SK-N-SH treated with all-trans-retinoic acid at 6 μM for 48 hours (cell line): ENCODE measurements around the gene ODAD2.

Source experiments
- ATAC-seq: fragments of 200-7000 bp; cut with Tn5 transposase; 3 replicates; pipeline ENCODE4 v1.9.1; 2020; ENCODE audit warnings: mild to moderate bottlenecking, moderate library complexity
- ARNTL ChIP-seq: fragments of 450-650 bp; formaldehyde crosslinking; IDR thresholded peaks from 2 replicates; pipeline ENCODE4 v1.5.0; 2020; ENCODE audit warnings: low read depth, mild to moderate bottlenecking, moderate library complexity, borderline replicate concordance
- BACH2 ChIP-seq: fragments of 250-450 bp; sonication (Bioruptor Pico); IDR thresholded peaks from 2 replicates; pipeline ENCODE4 v1.9.0; 2021; ENCODE audit warnings: mild to moderate bottlenecking, borderline replicate concordance
- CSDC2 ChIP-seq: fragments of 250-450 bp; sonication (Bioruptor Pico); IDR thresholded peaks from 2 replicates; pipeline ENCODE4 v1.5.0; 2020; ENCODE audit warnings: mild to moderate bottlenecking, moderate library complexity
- GLIS3 ChIP-seq: fragments of 250-450 bp; sonication (Bioruptor Pico); IDR thresholded peaks from 2 replicates; pipeline ENCODE4 v1.5.0; 2020; ENCODE audit warnings: mild to moderate bottlenecking, moderate library complexity
- ISL1 ChIP-seq: fragments of 250-450 bp; sonication (Bioruptor Pico); IDR thresholded peaks from 2 replicates; pipeline ENCODE4 v2.1.2; 2022; ENCODE audit warnings: mild to moderate bottlenecking, moderate library complexity
- OSR1 ChIP-seq: fragments of 250-450 bp; sonication (Bioruptor Pico); IDR thresholded peaks from 2 replicates; pipeline ENCODE4 v1.8.0; 2022; ENCODE audit warnings: moderate library complexity, mild to moderate bottlenecking, inconsistent platforms
- PPARA ChIP-seq: fragments of 250-450 bp; sonication (Bioruptor Pico); IDR thresholded peaks from 2 replicates; pipeline ENCODE4 v1.5.0; 2020; ENCODE audit warnings: mild to moderate bottlenecking, borderline replicate concordance
- RARB ChIP-seq: fragments of 250-450 bp; sonication (Bioruptor Pico); IDR thresholded peaks from 2 replicates; pipeline ENCODE4 v1.8.0; 2021; ENCODE audit warnings: mild to moderate bottlenecking, moderate library complexity
- SNAI2 ChIP-seq: fragments of 250-450 bp; sonication (Bioruptor Pico); IDR thresholded peaks from 2 replicates; pipeline ENCODE4 v1.5.0; 2020; ENCODE audit warnings: mild to moderate bottlenecking, moderate library complexity
- TCF4 ChIP-seq: fragments of 250-450 bp; sonication (Bioruptor Pico); IDR thresholded peaks from 2 replicates; pipeline ENCODE4 v1.8.0; 2021; ENCODE audit warnings: mild to moderate bottlenecking, moderate library complexity, borderline replicate concordance
- TOX ChIP-seq: fragments of 250-450 bp; sonication (Bioruptor Pico); IDR thresholded peaks from 2 replicates; pipeline ENCODE4 v1.8.0; 2021; ENCODE audit warnings: mild to moderate bottlenecking, moderate library complexity, borderline replicate concordance
- ZC3H10 ChIP-seq: fragments of 250-450 bp; sonication (Bioruptor Pico); IDR thresholded peaks from 2 replicates; pipeline ENCODE4 v1.5.1; 2021; ENCODE audit warnings: mild to moderate bottlenecking, moderate library complexity
- ZFP3 ChIP-seq: fragments of 250-450 bp; sonication (Bioruptor Pico); IDR thresholded peaks from 2 replicates; pipeline ENCODE4 v1.5.0; 2020; ENCODE audit warnings: mild to moderate bottlenecking, moderate library complexity
- ZFP30 ChIP-seq: fragments of 450-650 bp; formaldehyde crosslinking; IDR thresholded peaks from 2 replicates; pipeline ENCODE4 v1.5.0; 2022; ENCODE audit warnings: mild to moderate bottlenecking, moderate library complexity
- ZNF565 ChIP-seq: fragments of 450-650 bp; formaldehyde crosslinking; conservative IDR thresholded peaks from 2 replicates; pipeline ENCODE4 v1.5.0; 2020; ENCODE audit warnings: low read depth, mild to moderate bottlenecking, moderate library complexity
- ZNF70 ChIP-seq: fragments of 450-650 bp; formaldehyde crosslinking; IDR thresholded peaks from 2 replicates; pipeline ENCODE4 v1.5.0; 2020; ENCODE audit warnings: mild to moderate bottlenecking, moderate library complexity
- ZNF8 ChIP-seq: fragments of 450-650 bp; formaldehyde crosslinking; IDR thresholded peaks from 2 replicates; pipeline ENCODE4 v1.5.0; 2020; ENCODE audit warnings: mild to moderate bottlenecking, moderate library complexity
- TF ChIP-seq, protein P1 (sequence below): fragments of 250-450 bp; sonication (Bioruptor Pico); IDR thresholded peaks from 2 replicates; pipeline ENCODE4 v1.8.0; 2020; ENCODE audit warnings: mild to moderate bottlenecking, moderate library complexity, borderline replicate concordance
- TF ChIP-seq, protein P2 (sequence below): fragments of 250-450 bp; sonication (Bioruptor Pico); IDR thresholded peaks from 2 replicates; pipeline ENCODE4 v1.5.0; 2020; ENCODE audit warnings: mild to moderate bottlenecking, moderate library complexity
- TF ChIP-seq, protein P3 (sequence below): fragments of 250-450 bp; sonication (Bioruptor Pico); IDR thresholded peaks from 2 replicates; pipeline ENCODE4 v1.5.1; 2021; ENCODE audit warnings: mild to moderate bottlenecking, moderate library complexity
- TF ChIP-seq, protein P4 (sequence below): fragments of 250-450 bp; sonication (Bioruptor Pico); IDR thresholded peaks from 2 replicates; pipeline ENCODE4 v1.5.1; 2020; ENCODE audit warnings: low read depth, mild to moderate bottlenecking, moderate library complexity
- TF ChIP-seq, protein P5 (sequence below): fragments of 250-450 bp; sonication (Bioruptor Pico); IDR thresholded peaks from 2 replicates; pipeline ENCODE4 v1.8.0; 2021; ENCODE audit warnings: low read depth, mild to moderate bottlenecking, moderate library complexity, borderline replicate concordance

ODAD2 gene

DNA sequence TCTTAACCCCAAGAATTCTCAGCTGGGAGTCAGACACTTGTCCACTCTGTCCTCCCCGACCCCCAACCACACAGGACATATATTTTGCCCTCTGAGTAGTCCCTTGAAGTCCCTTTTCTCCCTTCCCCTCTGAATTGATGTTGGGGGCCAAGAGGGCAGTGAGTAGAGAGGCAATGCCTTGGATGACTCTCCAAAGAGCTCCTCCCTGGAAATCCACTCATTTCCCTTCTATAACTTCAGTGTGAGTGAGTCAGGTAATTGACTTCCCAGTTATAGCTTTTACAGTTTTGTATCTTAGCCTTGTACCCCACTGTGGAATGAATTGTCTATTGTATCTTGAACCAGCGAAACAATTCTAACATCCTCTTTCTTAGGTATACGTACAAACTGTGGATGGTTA lies 9.2 kb upstream of the ODAD2 start:
- TF ChIP-seq BACH2 (CRISPR knock-in tag) (no peak), ZNF565 (CRISPR knock-in tag) (no peak), ARNTL (CRISPR knock-in tag) (no peak), ZNF70 (CRISPR knock-in tag) (no peak), SNAI2 (CRISPR knock-in tag) (no peak), ZNF8 (no peak), TOX (CRISPR knock-in tag) (no peak), ZFP3 (CRISPR knock-in tag) (no peak), TCF4 (CRISPR knock-in tag) (no peak), PPARA (CRISPR knock-in tag) (no peak), GLIS3 (no peak), RARB (CRISPR knock-in tag) (no peak), CSDC2 (CRISPR knock-in tag) (no peak), ZFP30 (CRISPR knock-in tag) (no peak), OSR1 (CRISPR knock-in tag) (no peak), ISL1 (CRISPR knock-in tag) (no peak)
- TF ChIP-seq, protein P1, sequence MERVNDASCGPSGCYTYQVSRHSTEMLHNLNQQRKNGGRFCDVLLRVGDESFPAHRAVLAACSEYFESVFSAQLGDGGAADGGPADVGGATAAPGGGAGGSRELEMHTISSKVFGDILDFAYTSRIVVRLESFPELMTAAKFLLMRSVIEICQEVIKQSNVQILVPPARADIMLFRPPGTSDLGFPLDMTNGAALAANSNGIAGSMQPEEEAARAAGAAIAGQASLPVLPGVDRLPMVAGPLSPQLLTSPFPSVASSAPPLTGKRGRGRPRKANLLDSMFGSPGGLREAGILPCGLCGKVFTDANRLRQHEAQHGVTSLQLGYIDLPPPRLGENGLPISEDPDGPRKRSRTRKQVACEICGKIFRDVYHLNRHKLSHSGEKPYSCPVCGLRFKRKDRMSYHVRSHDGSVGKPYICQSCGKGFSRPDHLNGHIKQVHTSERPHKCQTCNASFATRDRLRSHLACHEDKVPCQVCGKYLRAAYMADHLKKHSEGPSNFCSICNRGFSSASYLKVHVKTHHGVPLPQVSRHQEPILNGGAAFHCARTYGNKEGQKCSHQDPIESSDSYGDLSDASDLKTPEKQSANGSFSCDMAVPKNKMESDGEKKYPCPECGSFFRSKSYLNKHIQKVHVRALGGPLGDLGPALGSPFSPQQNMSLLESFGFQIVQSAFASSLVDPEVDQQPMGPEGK (CRISPR knock-in tag) = no peak
- TF ChIP-seq, protein P2, sequence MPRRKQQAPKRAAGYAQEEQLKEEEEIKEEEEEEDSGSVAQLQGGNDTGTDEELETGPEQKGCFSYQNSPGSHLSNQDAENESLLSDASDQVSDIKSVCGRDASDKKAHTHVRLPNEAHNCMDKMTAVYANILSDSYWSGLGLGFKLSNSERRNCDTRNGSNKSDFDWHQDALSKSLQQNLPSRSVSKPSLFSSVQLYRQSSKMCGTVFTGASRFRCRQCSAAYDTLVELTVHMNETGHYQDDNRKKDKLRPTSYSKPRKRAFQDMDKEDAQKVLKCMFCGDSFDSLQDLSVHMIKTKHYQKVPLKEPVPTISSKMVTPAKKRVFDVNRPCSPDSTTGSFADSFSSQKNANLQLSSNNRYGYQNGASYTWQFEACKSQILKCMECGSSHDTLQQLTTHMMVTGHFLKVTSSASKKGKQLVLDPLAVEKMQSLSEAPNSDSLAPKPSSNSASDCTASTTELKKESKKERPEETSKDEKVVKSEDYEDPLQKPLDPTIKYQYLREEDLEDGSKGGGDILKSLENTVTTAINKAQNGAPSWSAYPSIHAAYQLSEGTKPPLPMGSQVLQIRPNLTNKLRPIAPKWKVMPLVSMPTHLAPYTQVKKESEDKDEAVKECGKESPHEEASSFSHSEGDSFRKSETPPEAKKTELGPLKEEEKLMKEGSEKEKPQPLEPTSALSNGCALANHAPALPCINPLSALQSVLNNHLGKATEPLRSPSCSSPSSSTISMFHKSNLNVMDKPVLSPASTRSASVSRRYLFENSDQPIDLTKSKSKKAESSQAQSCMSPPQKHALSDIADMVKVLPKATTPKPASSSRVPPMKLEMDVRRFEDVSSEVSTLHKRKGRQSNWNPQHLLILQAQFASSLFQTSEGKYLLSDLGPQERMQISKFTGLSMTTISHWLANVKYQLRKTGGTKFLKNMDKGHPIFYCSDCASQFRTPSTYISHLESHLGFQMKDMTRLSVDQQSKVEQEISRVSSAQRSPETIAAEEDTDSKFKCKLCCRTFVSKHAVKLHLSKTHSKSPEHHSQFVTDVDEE (CRISPR knock-in tag) = no peak
- TF ChIP-seq, protein P3, sequence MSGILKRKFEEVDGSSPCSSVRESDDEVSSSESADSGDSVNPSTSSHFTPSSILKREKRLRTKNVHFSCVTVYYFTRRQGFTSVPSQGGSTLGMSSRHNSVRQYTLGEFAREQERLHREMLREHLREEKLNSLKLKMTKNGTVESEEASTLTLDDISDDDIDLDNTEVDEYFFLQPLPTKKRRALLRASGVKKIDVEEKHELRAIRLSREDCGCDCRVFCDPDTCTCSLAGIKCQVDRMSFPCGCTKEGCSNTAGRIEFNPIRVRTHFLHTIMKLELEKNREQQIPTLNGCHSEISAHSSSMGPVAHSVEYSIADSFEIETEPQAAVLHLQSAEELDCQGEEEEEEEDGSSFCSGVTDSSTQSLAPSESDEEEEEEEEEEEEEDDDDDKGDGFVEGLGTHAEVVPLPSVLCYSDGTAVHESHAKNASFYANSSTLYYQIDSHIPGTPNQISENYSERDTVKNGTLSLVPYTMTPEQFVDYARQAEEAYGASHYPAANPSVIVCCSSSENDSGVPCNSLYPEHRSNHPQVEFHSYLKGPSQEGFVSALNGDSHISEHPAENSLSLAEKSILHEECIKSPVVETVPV (CRISPR knock-in tag) = no peak
- TF ChIP-seq, protein P4, sequence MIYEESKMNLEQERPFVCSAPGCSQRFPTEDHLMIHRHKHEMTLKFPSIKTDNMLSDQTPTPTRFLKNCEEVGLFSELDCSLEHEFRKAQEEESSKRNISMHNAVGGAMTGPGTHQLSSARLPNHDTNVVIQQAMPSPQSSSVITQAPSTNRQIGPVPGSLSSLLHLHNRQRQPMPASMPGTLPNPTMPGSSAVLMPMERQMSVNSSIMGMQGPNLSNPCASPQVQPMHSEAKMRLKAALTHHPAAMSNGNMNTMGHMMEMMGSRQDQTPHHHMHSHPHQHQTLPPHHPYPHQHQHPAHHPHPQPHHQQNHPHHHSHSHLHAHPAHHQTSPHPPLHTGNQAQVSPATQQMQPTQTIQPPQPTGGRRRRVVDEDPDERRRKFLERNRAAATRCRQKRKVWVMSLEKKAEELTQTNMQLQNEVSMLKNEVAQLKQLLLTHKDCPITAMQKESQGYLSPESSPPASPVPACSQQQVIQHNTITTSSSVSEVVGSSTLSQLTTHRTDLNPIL = no peak
- no peak for ATAC-seq

DNA sequence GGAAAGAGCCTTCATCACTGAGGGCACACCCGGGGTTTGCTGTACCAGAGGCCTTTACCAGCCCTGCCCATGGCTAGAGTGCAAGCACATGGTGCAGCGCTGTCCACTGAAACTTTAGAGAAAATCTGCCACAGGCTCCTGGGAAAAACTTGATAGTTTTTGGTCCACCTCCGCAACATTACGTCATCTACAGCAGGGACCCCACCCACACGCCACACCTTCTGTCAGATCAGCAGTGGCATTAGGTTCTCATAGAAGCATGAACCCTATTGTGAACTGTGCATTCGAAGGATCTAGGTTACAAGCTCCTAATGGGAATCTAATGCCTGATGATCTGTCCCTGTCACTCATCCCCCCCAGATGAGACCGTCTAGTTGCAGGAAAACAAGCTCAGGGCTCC lies 2.5 kb upstream of the ODAD2 start:
- TF ChIP-seq RARB (CRISPR knock-in tag) = no peak
- no peak for TF ChIP-seq ZNF70 (CRISPR knock-in tag)
- no peak for TF ChIP-seq ZFP3 (CRISPR knock-in tag)
- TF ChIP-seq, protein P4 = no peak
- no peak for TF ChIP-seq ISL1 (CRISPR knock-in tag)
- no peak for TF ChIP-seq TOX (CRISPR knock-in tag)
- TF ChIP-seq ZFP30 (CRISPR knock-in tag) = no peak
- TF ChIP-seq ARNTL (CRISPR knock-in tag) = no peak
- TF ChIP-seq BACH2 (CRISPR knock-in tag) = no peak
- TF ChIP-seq ZC3H10 (CRISPR knock-in tag) = no peak
- TF ChIP-seq OSR1 (CRISPR knock-in tag) = no peak
- TF ChIP-seq PPARA (CRISPR knock-in tag) = no peak
- TF ChIP-seq SNAI2 (CRISPR knock-in tag) = no peak
- no peak for TF ChIP-seq ZNF8
- TF ChIP-seq, protein P3 (CRISPR knock-in tag) = no peak
- TF ChIP-seq, protein P5, sequence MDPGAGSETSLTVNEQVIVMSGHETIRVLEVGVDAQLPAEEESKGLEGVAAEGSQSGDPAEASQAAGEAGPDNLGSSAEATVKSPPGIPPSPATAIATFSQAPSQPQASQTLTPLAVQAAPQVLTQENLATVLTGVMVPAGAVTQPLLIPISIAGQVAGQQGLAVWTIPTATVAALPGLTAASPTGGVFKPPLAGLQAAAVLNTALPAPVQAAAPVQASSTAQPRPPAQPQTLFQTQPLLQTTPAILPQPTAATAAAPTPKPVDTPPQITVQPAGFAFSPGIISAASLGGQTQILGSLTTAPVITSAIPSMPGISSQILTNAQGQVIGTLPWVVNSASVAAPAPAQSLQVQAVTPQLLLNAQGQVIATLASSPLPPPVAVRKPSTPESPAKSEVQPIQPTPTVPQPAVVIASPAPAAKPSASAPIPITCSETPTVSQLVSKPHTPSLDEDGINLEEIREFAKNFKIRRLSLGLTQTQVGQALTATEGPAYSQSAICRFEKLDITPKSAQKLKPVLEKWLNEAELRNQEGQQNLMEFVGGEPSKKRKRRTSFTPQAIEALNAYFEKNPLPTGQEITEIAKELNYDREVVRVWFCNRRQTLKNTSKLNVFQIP (CRISPR knock-in tag) = no peak
- no peak for TF ChIP-seq CSDC2 (CRISPR knock-in tag)
- TF ChIP-seq, all 23 proteins: peak for 0
- no peak for ATAC-seq
